ENCODE data around the gene TFF1. TPM values are rescaled to one million over a fixed set of nuclear protein-coding genes. Genes with fewer than 3 reads are reported as not detected.

Gene TFF1
- total and polyA plus RNA-seq, 7 experiments from 2014 or later, result not detected

- peak overlapping the region; percentile 46 for H3K27ac ChIP-seq (ENCODE audit: low read depth, low read length)
- peaks cover 34 to 81% (median 63%) of the 10 kb centered on the region in 7 donors for H3K4me1 Mint-ChIP-seq
- peak in 3 of 9 donors; percentile 23 to 29 (median 28) for DNase-seq
- H3K4me3 Mint-ChIP-seq, result peak overlapping the region in 8 of 10 donors; percentile 7 to 62 (median 40)
- H3K36me3 ChIP-seq (ENCODE audit: control insufficient read depth in 2 of 3, insufficient read depth in 3 of 3, low read length in 3 of 3), result no peaks in the 10 kb centered on the region
- POLR2A ChIA-PET, result interaction anchor here (0.6 to 10.3 kb wide), 6 partner anchors 11 to 70 kb away, joined by 3 to 181 read pairs (median 4); no protein-coding TSS in a partner anchor
- no peaks in the 10 kb centered on the region for H3K27me3 ChIP-seq (ENCODE audit: control insufficient read depth in 2 of 2, insufficient read depth in 2 of 2, low read length in 2 of 2)
- H3K27ac Mint-ChIP-seq, result peak overlapping the region; percentile 8 to 91 (median 78)
- H3K4me1 ChIP-seq (ENCODE audit: control insufficient read depth in 2 of 2, insufficient read depth in 2 of 2, low read length in 2 of 2), result peaks cover 21 to 43% of the 10 kb centered on the region in 2 donors
- H3K9me3 ChIP-seq (ENCODE audit: control insufficient read depth in 2 of 3, low read length in 3 of 3), result peaks cover 0 to 6% (median 6%) of the 10 kb centered on the region in 3 experiments
- H3K4me3 ChIP-seq (ENCODE audit: low read length), result no peak overlapping the region
- CTCF ChIA-PET, result interaction anchor here (0.6 to 1.5 kb wide), 3 partner anchors 16 to 137 kb away, joined by 3 to 4 read pairs (median 3); no protein-coding TSS in a partner anchor
- intact Hi-C loops (cut with micrococcal nuclease), result loop anchor here in 1 of 2 donors (5.0 kb wide), 1 partner anchor 64 kb away; no protein-coding TSS in a partner anchor
- no peaks in the 10 kb centered on the region for H3K27me3 Mint-ChIP-seq
- H3K36me3 Mint-ChIP-seq, result peaks cover 6 to 15% (median 7%) of the 10 kb centered on the region in 5 donors
- ATAC-seq, result no peak
- peaks cover 0 to 9% (median 6%) of the 10 kb centered on the region in 11 donors for H3K9me3 Mint-ChIP-seq
Measured at GRCh38 chr21:42397746-42398394, 31.5 kb upstream of the TFF1 start.

- peaks cover 0 to 2% (median 0%) of the 10 kb centered on the region in 5 donors for H3K27me3 Mint-ChIP-seq
- peaks cover 0 to 8% (median 6%) of the 10 kb centered on the region in 11 donors for H3K9me3 Mint-ChIP-seq
- peak overlapping the region in 2 of 10 donors; percentile 31 to 33 for H3K4me3 Mint-ChIP-seq
- POLR2A ChIA-PET, result interaction anchor here (10.3 kb wide), 1 partner anchor 25 kb away, joined by 181 read pairs; no protein-coding TSS in a partner anchor
- peaks cover 6 to 14% (median 7%) of the 10 kb centered on the region in 5 donors for H3K36me3 Mint-ChIP-seq
- Histone ChIP-seq H3K4me3 (ENCODE audit: low read length) (no peak overlapping the region), H3K36me3 (ENCODE audit: control insufficient read depth in 2 of 3, insufficient read depth in 3 of 3, low read length in 3 of 3) (no peaks in the 10 kb centered on the region), H3K9me3 (ENCODE audit: control insufficient read depth in 2 of 3, low read length in 3 of 3) (peaks cover 0 to 6% (median 6%) of the 10 kb centered on the region in 3 experiments), H3K27ac (ENCODE audit: low read depth, low read length) (no peak overlapping the region), H3K4me1 (ENCODE audit: control insufficient read depth in 2 of 2, insufficient read depth in 2 of 2, low read length in 2 of 2) (peaks cover 20 to 43% of the 10 kb centered on the region in 2 donors), H3K27me3 (ENCODE audit: control insufficient read depth in 2 of 2, insufficient read depth in 2 of 2, low read length in 2 of 2) (no peaks in the 10 kb centered on the region)
- intact Hi-C loops (cut with micrococcal nuclease), result loop anchor here in 1 of 2 donors (5.0 kb wide), 1 partner anchor 65 kb away; no protein-coding TSS in a partner anchor
- ATAC-seq, result no peak
- peaks cover 32 to 81% (median 63%) of the 10 kb centered on the region in 7 donors for H3K4me1 Mint-ChIP-seq
- CTCF ChIA-PET, result no interaction called here
- H3K27ac Mint-ChIP-seq, result peak overlapping the region in 8 of 9 donors; percentile 44 to 91 (median 78)
- no peak for DNase-seq
Measured at GRCh38 chr21:42396799-42397745, 30.7 kb upstream of the TFF1 start.

GRCh38 chr21:42395905-42396651 is 29.7 kb upstream of the TFF1 start, which contains the start of gene TMPRSS3:
TSS of gene TMPRSS3 (minus strand) at chr21:42396052. CDS start at chr21:42395417, 635 bp downstream.
- no peak for ATAC-seq
- H3K36me3 Mint-ChIP-seq, result peaks cover 0 to 9% (median 0%) of the 10 kb centered on the region in 5 donors
- H3K4me1 Mint-ChIP-seq, result peaks cover 26 to 84% (median 64%) of the 10 kb centered on the region in 7 donors
- Histone ChIP-seq H3K27ac (ENCODE audit: low read depth, low read length) (no peak within 1 kb of the TSS), H3K4me3 (ENCODE audit: low read length) (no peak within 1 kb of the TSS), H3K36me3 (ENCODE audit: control insufficient read depth in 2 of 3, insufficient read depth in 3 of 3, low read length in 3 of 3) (no peaks in the 10 kb centered on the region), H3K9me3 (ENCODE audit: control insufficient read depth in 2 of 3, low read length in 3 of 3) (no peaks in the 10 kb centered on the region), H3K4me1 (ENCODE audit: control insufficient read depth in 2 of 2, insufficient read depth in 2 of 2, low read length in 2 of 2) (peaks cover 13 to 35% of the 10 kb centered on the region in 2 donors), H3K27me3 (ENCODE audit: control insufficient read depth in 2 of 2, insufficient read depth in 2 of 2, low read length in 2 of 2) (no peaks in the 10 kb centered on the region)
- H3K27ac Mint-ChIP-seq, result peak within 1 kb of the TSS in 5 of 9 donors; percentile 25 to 51 (median 50)
- CTCF ChIA-PET, result no interaction called here
- no peaks in the 10 kb centered on the region for H3K9me3 Mint-ChIP-seq
- POLR2A ChIA-PET, result interaction anchor here (4.5 to 10.3 kb wide), 2 partner anchors 7 to 26 kb away, joined by 81 to 181 read pairs; partner anchors contain the start of gene UBASH3A
- no peak for DNase-seq
- intact Hi-C loops (cut with micrococcal nuclease), result loop anchor here in 1 of 2 donors (5.0 kb wide), 1 partner anchor 66 kb away; no protein-coding TSS in a partner anchor
- H3K27me3 Mint-ChIP-seq, result peaks cover 0 to 4% (median 0%) of the 10 kb centered on the region in 5 donors
- H3K4me3 Mint-ChIP-seq, result no peak within 1 kb of the TSS

DNA sequence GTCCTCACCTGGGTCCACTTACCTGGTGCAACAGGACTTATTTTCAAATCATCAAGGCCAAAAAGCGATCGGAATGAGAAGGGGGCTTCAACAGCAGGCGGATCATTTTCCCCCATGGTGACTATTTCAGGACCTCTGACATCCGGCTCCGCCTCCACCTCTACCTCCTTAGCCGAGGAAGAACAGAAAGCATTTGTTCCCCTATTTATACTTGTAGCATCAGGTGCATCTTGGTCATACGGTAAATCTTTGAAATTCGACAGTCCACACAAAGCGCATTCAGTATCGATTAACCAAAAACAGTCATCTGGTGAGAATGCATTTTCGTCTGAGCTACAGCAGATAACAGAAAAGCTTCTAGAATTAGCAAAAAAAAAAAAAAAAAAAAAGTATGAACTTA is 29.0 kb upstream of the TFF1 start:
- H3K4me1 Mint-ChIP-seq, result peaks cover 29 to 84% (median 64%) of the 10 kb centered on the region in 7 donors
- peaks cover 0 to 14% (median 0%) of the 10 kb centered on the region in 5 donors for H3K36me3 Mint-ChIP-seq
- H3K4me3 ChIP-seq (ENCODE audit: low read length), result no peak overlapping the region
- ChIA-PET POLR2A (interaction anchor here (4.5 kb wide), 1 partner anchor 8 kb away, joined by 81 read pairs; the partner anchor contains the start of gene UBASH3A), CTCF (no interaction called here)
- H3K27ac ChIP-seq (ENCODE audit: low read depth, low read length), result no peak overlapping the region
- no peaks in the 10 kb centered on the region for H3K27me3 ChIP-seq (ENCODE audit: control insufficient read depth in 2 of 2, insufficient read depth in 2 of 2, low read length in 2 of 2)
- DNase-seq (no peak), ATAC-seq (no peak)
- peak overlapping the region in 2 of 9 donors; percentile 36 to 51 for H3K27ac Mint-ChIP-seq
- H3K4me1 ChIP-seq (ENCODE audit: control insufficient read depth in 2 of 2, insufficient read depth in 2 of 2, low read length in 2 of 2), result peaks cover 13 to 35% of the 10 kb centered on the region in 2 donors
- peaks cover 0 to 4% (median 0%) of the 10 kb centered on the region in 5 donors for H3K27me3 Mint-ChIP-seq
- intact Hi-C loops (cut with micrococcal nuclease), result loop anchor here in 1 of 2 donors (5.0 kb wide), 1 partner anchor 67 kb away; no protein-coding TSS in a partner anchor
- peaks cover 0 to 1% (median 0%) of the 10 kb centered on the region in 11 donors for H3K9me3 Mint-ChIP-seq
- no peak overlapping the region for H3K4me3 Mint-ChIP-seq
- H3K9me3 ChIP-seq (ENCODE audit: control insufficient read depth in 2 of 3, low read length in 3 of 3), result no peaks in the 10 kb centered on the region
- H3K36me3 ChIP-seq (ENCODE audit: control insufficient read depth in 2 of 3, insufficient read depth in 3 of 3, low read length in 3 of 3), result no peaks in the 10 kb centered on the region

DNA sequence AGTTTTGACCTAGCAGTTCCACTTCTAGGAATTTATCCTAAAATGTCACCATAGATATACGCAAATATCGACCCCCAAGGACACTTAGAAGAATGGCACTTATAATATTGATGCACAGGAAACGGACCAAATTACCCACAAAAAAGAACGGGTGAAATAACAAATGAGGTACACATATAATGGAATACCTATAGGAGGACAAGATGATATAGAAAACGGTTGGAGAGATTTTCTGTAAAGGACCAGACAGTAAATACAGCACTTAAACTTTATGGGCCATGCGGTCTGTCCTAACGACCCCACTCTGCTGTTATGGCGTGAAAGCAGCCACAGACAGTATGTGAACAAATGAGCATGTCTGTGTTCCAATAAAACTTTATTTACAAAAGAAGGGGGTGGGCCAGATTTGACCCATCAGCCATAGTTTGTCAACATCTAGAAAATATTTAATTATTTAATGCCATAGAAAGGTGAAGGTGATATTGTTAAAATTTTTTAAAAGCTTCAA is 27.2 kb upstream of the TFF1 start:
- H3K4me3 Mint-ChIP-seq, result peak overlapping the region in 9 of 10 donors; percentile 55 to 75 (median 67)
- Histone ChIP-seq H3K27ac (ENCODE audit: low read depth, low read length) (no peak overlapping the region), H3K36me3 (ENCODE audit: control insufficient read depth in 2 of 3, insufficient read depth in 3 of 3, low read length in 3 of 3) (no peaks in the 10 kb centered on the region), H3K27me3 (ENCODE audit: control insufficient read depth in 2 of 2, insufficient read depth in 2 of 2, low read length in 2 of 2) (no peaks in the 10 kb centered on the region), H3K9me3 (ENCODE audit: control insufficient read depth in 2 of 3, low read length in 3 of 3) (no peaks in the 10 kb centered on the region), H3K4me3 (ENCODE audit: low read length) (peak overlapping the region; percentile 5), H3K4me1 (ENCODE audit: control insufficient read depth in 2 of 2, insufficient read depth in 2 of 2, low read length in 2 of 2) (peaks cover 13 to 40% of the 10 kb centered on the region in 2 donors)
- H3K36me3 Mint-ChIP-seq, result peaks cover 0 to 12% (median 0%) of the 10 kb centered on the region in 5 donors
- peaks cover 0 to 4% (median 0%) of the 10 kb centered on the region in 5 donors for H3K27me3 Mint-ChIP-seq
- no peak for DNase-seq
- CTCF ChIA-PET, result interaction anchor here (0.6 to 2.0 kb wide), 6 partner anchors 11 to 148 kb away, joined by 3 to 14 read pairs (median 4); partner anchors contain the start of gene UBASH3A
- H3K4me1 Mint-ChIP-seq, result peaks cover 28 to 86% (median 67%) of the 10 kb centered on the region in 7 donors
- POLR2A ChIA-PET, result interaction anchor here (0.7 to 4.5 kb wide), 10 partner anchors 10 to 268 kb away, joined by 3 to 81 read pairs (median 6); partner anchors contain the start of gene UBASH3A
- intact Hi-C loops (cut with micrococcal nuclease), result loop anchor here (1.0 to 5.0 kb wide), 3 partner anchors 10 to 34 kb away; partner anchors contain the start of gene UBASH3A (in 2 of the 2)
- H3K9me3 Mint-ChIP-seq, result peaks cover 0 to 1% (median 0%) of the 10 kb centered on the region in 11 donors
- no peak for ATAC-seq
- peak overlapping the region; percentile 5 to 91 (median 83) for H3K27ac Mint-ChIP-seq
